Chondrocyte (in vitro differentiated cells): Measurements from ENCODE around the gene ZFR2. TPM values are rescaled to one million over a fixed set of nuclear protein-coding genes. Genes with fewer than 3 reads are reported as not detected.

Experiments used
- DNase-seq: peaks from one replicate; pipeline ENCODE4 v3.0.0; 2021; ENCODE audit warnings: mixed read lengths, low spot score
- H3K27ac Mint-ChIP-seq: one replicate; pipeline ENCODE4 v1.8.0; 2021; ENCODE audit warnings: mild to moderate bottlenecking, moderate library complexity, mixed read lengths; ENCODE audit not compliant: unreplicated experiment
- H3K27me3 Mint-ChIP-seq: 2 replicates; pipeline ENCODE4 v1.8.0; 2021; ENCODE audit warnings: low read depth, mixed read lengths
- H3K36me3 Mint-ChIP-seq: 2 replicates; pipeline ENCODE4 v1.8.0; 2021; ENCODE audit warnings: low read depth, mixed read lengths
- H3K4me1 Mint-ChIP-seq: 2 replicates; pipeline ENCODE4 v1.8.0; 2021; ENCODE audit warnings: low read depth, mild to moderate bottlenecking, mixed read lengths
- H3K4me3 Mint-ChIP-seq: one replicate; pipeline ENCODE4 v1.8.0; 2021; ENCODE audit warnings: mild to moderate bottlenecking, moderate library complexity, mixed read lengths; ENCODE audit not compliant: unreplicated experiment
- H3K9me3 Mint-ChIP-seq: 2 replicates; pipeline ENCODE4 v1.8.0; 2021; ENCODE audit warnings: low read depth, mixed read lengths
- CTCF ChIP-seq: fragments of 200-600 bp; sonication (generic); IDR thresholded peaks from 2 replicates; pipeline ENCODE4 v1.5.0; 2021; ENCODE audit warnings: antibody characterized with exemption, mild to moderate bottlenecking, moderate library complexity
- total RNA-seq: library from RNA; stranded (reverse); gene quantifications from 3 replicates; pipeline ENCODE4 v1.2.1, GENCODE V29; 2021

The ZFR2 gene
- total RNA-seq, 1 donor from 2014 or later = not detected

GRCh38 chr19:3807574-3808354, 61.1 kb downstream of the ZFR2 start:
- no peaks in the 10 kb centered on the region for H3K36me3 Mint-ChIP-seq
- H3K4me1 Mint-ChIP-seq = peaks cover under 1% of the 10 kb centered on the region
- H3K27ac Mint-ChIP-seq = no peak overlapping the region
- no peak overlapping the region for H3K4me3 Mint-ChIP-seq
- TF ChIP-seq CTCF = no peak
- no peaks in the 10 kb centered on the region for H3K9me3 Mint-ChIP-seq
- H3K27me3 Mint-ChIP-seq = peaks cover 8% of the 10 kb centered on the region
- no peak for DNase-seq

GRCh38 chr19:3807131-3807480, 61.7 kb downstream of the ZFR2 start:
- H3K4me3 Mint-ChIP-seq = no peak overlapping the region
- no peaks in the 10 kb centered on the region for H3K9me3 Mint-ChIP-seq
- no peak overlapping the region for H3K27ac Mint-ChIP-seq
- no peaks in the 10 kb centered on the region for H3K4me1 Mint-ChIP-seq
- no peak for TF ChIP-seq CTCF
- peaks cover 11% of the 10 kb centered on the region for H3K27me3 Mint-ChIP-seq
- no peak for DNase-seq
- H3K36me3 Mint-ChIP-seq = no peaks in the 10 kb centered on the region

GRCh38 chr19:3805859-3806258, 63.0 kb downstream of the ZFR2 start:
- Mint-ChIP-seq H3K4me3 (no peak overlapping the region), H3K9me3 (no peaks in the 10 kb centered on the region), H3K27me3 (peaks cover 19% of the 10 kb centered on the region), H3K36me3 (no peaks in the 10 kb centered on the region), H3K4me1 (peaks cover 7% of the 10 kb centered on the region), H3K27ac (no peak overlapping the region)
- no peak for TF ChIP-seq CTCF
- no peak for DNase-seq

- peaks cover 7% of the 10 kb centered on the region for H3K4me1 Mint-ChIP-seq
- no peaks in the 10 kb centered on the region for H3K36me3 Mint-ChIP-seq
- H3K9me3 Mint-ChIP-seq = no peaks in the 10 kb centered on the region
- no peak for DNase-seq
- H3K27ac Mint-ChIP-seq = no peak overlapping the region
- peaks cover 22% of the 10 kb centered on the region for H3K27me3 Mint-ChIP-seq
- no peak overlapping the region for H3K4me3 Mint-ChIP-seq
- no peak for TF ChIP-seq CTCF
Observed at GRCh38 chr19:3804429-3804828, 64.4 kb downstream of the ZFR2 start.

GRCh38 chr19:3803986-3804385, 64.9 kb downstream of the ZFR2 start:
- Mint-ChIP-seq H3K4me1 (peaks cover 7% of the 10 kb centered on the region), H3K36me3 (no peaks in the 10 kb centered on the region), H3K27me3 (peaks cover 26% of the 10 kb centered on the region), H3K4me3 (no peak overlapping the region), H3K27ac (no peak overlapping the region), H3K9me3 (no peaks in the 10 kb centered on the region)
- no peak for DNase-seq
- TF ChIP-seq CTCF = no peak
